H4 (cell line): ENCODE data around the gene HEPACAM2. TPM values are rescaled to one million over a fixed set of nuclear protein-coding genes. Genes with fewer than 3 reads are reported as not detected.

Experiments used
- DNase-seq: peaks from one replicate; pipeline ENCODE4 v3.0.0-alpha.2; 2015; ENCODE audit warnings: low spot score
- total RNA-seq: library from RNA; depleted of rRNA; stranded (reverse); fragments of >200 nt; shearing (Covaris generic); gene quantifications from 2 replicates; pipeline ENCODE4 v1.2.3, GENCODE V29; 2014; rRNA removed

HEPACAM2 gene
- not detected in 2 replicates for total RNA-seq

DNA sequence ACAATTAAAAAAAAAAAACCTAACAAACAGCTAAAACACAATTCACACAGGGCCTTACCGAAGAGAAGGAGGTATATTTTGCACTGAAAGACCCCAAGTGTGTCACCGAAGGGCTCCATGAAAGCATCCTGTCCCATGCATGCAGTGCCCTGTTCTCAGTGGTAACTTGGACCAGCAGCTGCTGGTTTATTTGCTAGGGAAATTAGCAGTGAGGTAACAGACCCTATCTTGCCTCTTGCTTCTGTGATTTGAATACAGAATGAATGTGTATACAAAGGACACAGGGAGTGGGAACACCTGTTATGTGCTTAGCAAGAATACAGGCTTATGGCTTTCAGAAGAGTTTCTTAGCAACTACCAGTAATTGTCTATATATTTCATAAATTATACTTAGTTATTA is at the start of gene HEPACAM2:
Gene HEPACAM2, minus strand, starts transcription at position 160 of the 400 bp plus-strand sequence.
- no peak for DNase-seq

DNA sequence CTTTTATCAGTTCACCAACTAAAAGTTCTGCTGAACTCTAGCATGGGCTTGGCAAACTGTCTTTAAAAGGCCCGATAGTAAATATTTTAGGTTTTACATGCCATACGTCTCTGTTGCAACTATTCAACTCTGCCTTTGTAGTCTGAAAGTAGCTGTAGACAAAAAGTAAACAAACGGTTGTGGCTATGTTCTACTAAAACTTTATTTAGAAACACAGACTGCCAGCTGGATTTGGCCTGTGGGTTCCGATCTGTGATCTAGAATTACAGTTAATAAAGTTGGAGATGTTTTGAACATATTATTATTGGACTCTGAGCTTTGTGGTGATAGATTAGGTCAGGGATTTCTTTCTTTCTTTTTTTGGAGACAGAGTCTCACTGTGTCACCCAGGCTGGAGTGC is 39.0 kb upstream of the HEPACAM2 start:
- no peak for DNase-seq

DNA sequence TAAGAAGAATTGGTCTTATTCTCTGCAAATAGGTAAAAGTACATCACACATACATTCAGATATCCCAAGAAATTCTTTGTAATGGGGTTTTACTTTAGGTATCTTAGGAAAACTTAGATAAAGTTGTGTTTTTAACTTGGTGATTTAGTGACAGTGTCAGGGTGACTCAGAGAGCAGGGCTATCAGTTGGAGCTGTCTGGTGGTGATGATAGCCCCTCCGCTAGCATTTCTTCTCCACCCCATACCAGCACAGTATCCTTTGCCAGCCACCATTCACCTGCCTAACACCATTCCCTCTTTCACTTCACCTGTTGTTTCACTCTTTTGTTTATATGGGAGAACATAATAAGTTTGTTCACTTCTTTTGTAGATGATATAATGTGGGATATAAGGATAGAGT is 36.3 kb upstream of the HEPACAM2 start:
- no peak for DNase-seq

DNA sequence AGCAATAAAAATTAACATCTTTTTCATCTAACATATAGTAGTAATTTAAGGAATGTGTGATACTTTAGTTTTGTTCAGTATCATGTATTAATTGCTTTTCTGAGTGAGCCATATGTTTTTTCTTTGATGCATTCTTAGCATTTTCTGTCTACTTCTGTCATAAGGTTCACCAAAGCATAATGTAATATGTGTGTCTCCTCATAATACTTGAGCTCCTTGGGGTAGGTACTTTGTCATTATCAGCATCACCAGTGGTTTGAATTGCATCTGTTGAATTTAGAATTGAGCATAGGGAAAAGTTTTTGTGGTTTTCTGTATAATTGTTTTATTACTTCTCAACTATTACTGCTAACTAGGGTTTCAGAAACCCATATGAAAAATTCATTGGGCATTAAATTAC is 32.4 kb upstream of the HEPACAM2 start:
- no peak for DNase-seq

DNA sequence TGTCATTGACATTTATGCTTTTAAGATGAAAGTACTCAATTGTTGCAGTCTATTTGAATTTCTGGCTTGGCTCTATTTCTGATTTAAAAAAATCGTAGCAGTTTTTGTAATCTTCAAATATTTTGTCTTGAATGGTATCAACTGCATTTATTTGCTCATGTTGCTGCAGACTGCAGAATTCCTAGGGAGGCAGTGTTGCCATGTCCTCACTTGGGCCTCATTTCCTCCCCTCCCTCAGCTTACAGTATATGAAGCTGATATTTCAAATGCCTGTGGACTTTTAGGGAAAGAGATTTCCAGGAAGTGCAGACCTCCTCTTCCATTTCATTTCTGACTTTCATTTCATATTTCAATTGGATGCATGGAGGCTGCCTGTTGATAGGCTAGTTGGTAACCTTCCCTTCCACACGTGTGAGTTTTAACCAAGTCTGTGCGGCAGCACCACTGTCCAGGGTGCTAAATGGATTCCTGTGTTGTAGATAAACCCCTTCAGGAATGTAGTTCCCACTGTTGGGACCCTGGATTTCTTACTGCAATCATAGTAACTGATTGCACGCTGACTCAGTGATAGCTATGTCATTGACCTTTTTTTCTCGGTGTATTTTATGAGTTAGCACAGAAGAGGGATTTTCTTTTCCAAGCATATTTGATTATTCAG is 23.4 kb upstream of the HEPACAM2 start:
- DNase-seq, result no peak

GRCh38 chr7:93245525-93246432 is 19.5 kb upstream of the HEPACAM2 start:
- peak; percentile 26 for DNase-seq

- no peak for DNase-seq
These were observed 15.8 kb upstream of the HEPACAM2 start for GRCh38 chr7:93242106-93242505.

GRCh38 chr7:93239824-93240223 is 13.6 kb upstream of the HEPACAM2 start:
- DNase-seq, result no peak

GRCh38 chr7:93238748-93239147 is 12.5 kb upstream of the HEPACAM2 start:
- DNase-seq, result no peak

GRCh38 chr7:93238131-93238530 is 11.9 kb upstream of the HEPACAM2 start:
- no peak for DNase-seq

- DNase-seq, result no peak
These were observed 9.3 kb upstream of the HEPACAM2 start for GRCh38 chr7:93235541-93235940.

DNA sequence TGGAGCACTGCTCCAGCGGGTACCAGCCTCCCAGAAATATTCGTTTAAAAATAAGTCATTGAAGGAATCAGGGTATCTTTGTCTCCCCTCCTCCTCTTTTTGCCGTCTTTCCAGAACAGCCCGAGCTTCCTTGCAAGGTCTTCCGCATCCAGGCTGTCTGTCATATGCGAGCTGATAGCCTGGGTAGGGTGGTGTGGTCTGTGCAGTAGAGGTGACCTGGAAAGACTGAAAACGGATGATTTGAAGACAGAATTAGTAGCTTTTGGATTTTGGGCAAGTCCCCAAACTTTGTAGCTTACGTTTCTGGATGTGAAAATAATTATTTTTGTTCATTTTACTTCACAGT is 6.4 kb upstream of the HEPACAM2 start:
- DNase-seq, result no peak

- DNase-seq, result peak; percentile 99
These were observed 5.8 kb upstream of the HEPACAM2 start, which contains the start of gene VPS50 for GRCh38 chr7:93231799-93232672. Gene VPS50, plus strand, starts transcription at chr7:93232366. Its CDS starts 102 bp downstream, at chr7:93232468.

DNA sequence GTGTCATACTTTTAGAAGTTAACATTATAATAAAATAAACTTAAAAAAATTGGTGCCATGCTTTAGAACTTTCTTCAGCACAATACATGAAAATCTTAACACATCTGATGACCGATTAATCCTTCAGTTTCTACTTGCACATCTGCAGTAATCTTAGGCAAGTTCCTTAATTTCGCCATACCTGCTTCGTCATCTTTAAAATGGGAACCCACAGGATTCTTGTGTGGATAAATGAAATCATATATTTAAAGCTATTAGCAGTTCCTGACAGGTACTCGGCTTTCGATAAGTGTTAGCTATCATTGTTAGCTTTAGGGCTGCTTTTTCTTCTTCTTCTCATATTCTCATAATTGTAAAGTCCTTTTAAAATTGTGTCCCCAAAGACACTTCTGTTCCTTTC is 5.0 kb upstream of the HEPACAM2 start:
- no peak for DNase-seq

DNA sequence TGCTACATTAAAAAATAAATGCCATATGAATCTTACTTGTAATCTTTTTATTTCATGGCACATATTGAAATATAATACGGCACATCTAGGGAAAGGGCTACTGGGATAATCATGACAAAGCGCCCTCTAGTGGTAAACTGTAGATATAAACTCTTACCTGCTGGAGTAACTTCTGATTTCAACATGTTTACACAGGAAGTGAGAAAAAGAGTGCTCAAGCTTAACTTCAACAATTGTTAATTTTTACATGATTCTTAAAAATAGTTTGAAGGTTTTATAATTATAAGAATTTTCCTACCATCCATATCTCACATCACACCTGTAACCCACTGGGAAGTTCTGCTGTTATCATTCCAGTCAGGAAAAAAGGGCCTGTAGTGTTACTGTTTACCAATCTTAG is 2.0 kb upstream of the HEPACAM2 start:
- DNase-seq, result peak; percentile 80

DNA sequence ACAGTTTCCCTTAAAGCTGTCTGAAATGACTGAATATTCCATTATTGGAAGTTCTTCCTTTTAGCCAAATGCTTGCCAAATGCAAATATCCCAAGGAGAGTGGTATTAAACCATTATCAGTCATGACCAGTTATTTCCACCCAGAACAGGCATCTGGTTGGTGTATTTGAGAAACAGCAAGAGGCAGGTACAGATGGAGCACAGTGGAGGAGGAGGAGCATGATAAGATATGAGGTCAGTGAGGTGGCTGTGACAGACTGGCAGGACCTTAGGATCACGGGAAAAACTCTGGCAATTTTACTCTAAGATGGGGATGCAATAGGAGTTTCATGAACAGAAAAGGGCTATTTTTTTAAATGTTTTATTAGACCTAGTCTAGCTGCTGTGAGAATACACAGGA is 6.4 kb downstream of the HEPACAM2 start:
- DNase-seq, result no peak

DNA sequence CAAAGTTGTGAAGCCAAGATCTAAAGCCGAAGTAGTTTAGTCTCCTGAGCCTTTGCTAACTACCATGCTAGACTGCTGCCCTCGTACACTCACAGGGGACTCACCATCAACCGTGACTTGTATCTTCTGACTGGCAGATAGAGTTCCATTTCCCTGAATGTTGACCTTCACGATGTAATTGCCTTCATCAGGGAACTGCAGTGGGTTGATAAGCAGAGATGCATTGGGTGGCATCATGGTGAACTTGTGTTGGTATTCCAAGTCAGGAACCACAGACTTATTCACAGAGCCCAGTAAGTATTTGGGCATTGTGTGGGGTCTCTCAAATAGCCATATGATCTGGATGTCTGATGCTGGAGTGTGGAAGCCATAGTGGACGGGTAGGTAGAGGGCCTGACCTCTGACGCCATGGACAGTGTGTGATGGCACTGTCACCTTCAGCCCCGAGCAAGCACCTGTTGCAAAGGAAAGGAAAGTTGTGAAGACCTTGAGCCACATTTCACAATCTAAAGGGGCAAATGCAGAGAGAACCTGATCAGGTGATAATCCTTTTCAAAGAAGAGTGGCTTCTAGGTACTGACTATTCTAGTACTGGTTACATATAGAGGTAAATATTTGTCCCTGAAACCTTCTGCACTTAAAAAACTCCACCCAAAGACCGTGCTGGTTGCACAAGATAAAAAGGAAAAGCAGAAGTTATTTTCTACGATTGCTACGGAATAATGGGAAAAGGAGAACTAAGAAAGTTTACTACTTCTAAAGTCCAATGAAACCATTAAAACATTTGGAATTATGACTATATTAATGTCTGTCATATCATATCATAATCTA is 7.1 kb downstream of the HEPACAM2 start:
- no peak for DNase-seq

- DNase-seq, result no peak
These were observed 13.4 kb downstream of the HEPACAM2 start for GRCh38 chr7:93212881-93213280.

- no peak for DNase-seq
These were observed 14.9 kb downstream of the HEPACAM2 start for GRCh38 chr7:93211228-93211818.

- no peak for DNase-seq
These were observed 21.2 kb downstream of the HEPACAM2 start for GRCh38 chr7:93205046-93205445.

- DNase-seq, result no peak
These were observed 22.8 kb downstream of the HEPACAM2 start for GRCh38 chr7:93203496-93203895.
